ENCODE data around the gene RNF186.
"Not testable (repeated sequence)": the region's sequence is repeated elsewhere in the genome, so short reads cannot be mapped to it uniquely, and the experiment has no call there.

RNF186 gene

GRCh38 chr1:19794583-19794982, 20.5 kb downstream of the RNF186 start:
- Histone ChIP-seq H3K9ac (ENCODE audit: low read length in 2 of 2) (no peak overlapping the region), H3K36me3 (ENCODE audit: control insufficient read depth in 2 of 2, insufficient read depth in 2 of 2, low read length in 2 of 2) (peaks cover 3 to 17% of the 10 kb centered on the region in 2 donors), H3K27ac (ENCODE audit: low read length) (no peak overlapping the region), H3K4me1 (ENCODE audit: control insufficient read depth, insufficient read depth, low read length) (peaks cover 9% of the 10 kb centered on the region), H3K27me3 (ENCODE audit: control insufficient read depth in 1 of 2, insufficient read depth in 2 of 2, low read length in 2 of 2) (no peaks in the 10 kb centered on the region), H3K4me3 (ENCODE audit: low read length in 2 of 2) (no peak overlapping the region), H3K9me3 (ENCODE audit: control insufficient read depth in 2 of 2, low read length in 2 of 2) (no peaks in the 10 kb centered on the region)

GRCh38 chr1:19793360-19794046, 21.6 kb downstream of the RNF186 start:
- Histone ChIP-seq H3K4me1 (ENCODE audit: control insufficient read depth, insufficient read depth, low read length) (no peaks in the 10 kb centered on the region), H3K27me3 (ENCODE audit: control insufficient read depth in 1 of 2, insufficient read depth in 2 of 2, low read length in 2 of 2) (no peaks in the 10 kb centered on the region)

GRCh38 chr1:19792237-19793002, 22.7 kb downstream of the RNF186 start:
- Histone ChIP-seq H3K27ac (ENCODE audit: low read length) (no peak overlapping the region), H3K4me1 (ENCODE audit: control insufficient read depth, insufficient read depth, low read length) (no peaks in the 10 kb centered on the region), H3K27me3 (ENCODE audit: control insufficient read depth in 1 of 2, insufficient read depth in 2 of 2, low read length in 2 of 2) (no peaks in the 10 kb centered on the region), H3K9me3 (ENCODE audit: control insufficient read depth in 2 of 2, low read length in 2 of 2) (no peaks in the 10 kb centered on the region), H3K4me3 (ENCODE audit: low read length in 2 of 2) (no peak overlapping the region), H3K9ac (ENCODE audit: low read length in 2 of 2) (no peak overlapping the region), H3K36me3 (ENCODE audit: control insufficient read depth in 2 of 2, insufficient read depth in 2 of 2, low read length in 2 of 2) (peaks cover 3 to 17% of the 10 kb centered on the region in 2 donors)

More at GRCh38 chr1:19793360-19794046, 21.6 kb downstream of the RNF186 start:
- H3K4me3 ChIP-seq (ENCODE audit: low read length in 2 of 2), result no peak overlapping the region
- no peaks in the 10 kb centered on the region for H3K9me3 ChIP-seq (ENCODE audit: control insufficient read depth in 2 of 2, low read length in 2 of 2)
- H3K36me3 ChIP-seq (ENCODE audit: control insufficient read depth in 2 of 2, insufficient read depth in 2 of 2, low read length in 2 of 2), result peaks cover 3 to 17% of the 10 kb centered on the region in 2 donors
- no peak overlapping the region for H3K9ac ChIP-seq (ENCODE audit: low read length in 2 of 2)
- H3K27ac ChIP-seq (ENCODE audit: low read length), result no peak overlapping the region

- H3K27ac ChIP-seq (ENCODE audit: low read length); H3K27me3 ChIP-seq (ENCODE audit: control insufficient read depth in 1 of 2, insufficient read depth in 2 of 2, low read length in 2 of 2); H3K4me1 ChIP-seq (ENCODE audit: control insufficient read depth, insufficient read depth, low read length); H3K9ac ChIP-seq (ENCODE audit: low read length in 2 of 2); H3K4me3 ChIP-seq (ENCODE audit: low read length in 2 of 2); H3K9me3 ChIP-seq (ENCODE audit: control insufficient read depth in 2 of 2, low read length in 2 of 2): not testable (repeated sequence)
- peaks cover 17 to 18% of the 10 kb centered on the region in 2 donors for H3K36me3 ChIP-seq (ENCODE audit: control insufficient read depth in 2 of 2, insufficient read depth in 2 of 2, low read length in 2 of 2)
These were observed 24.8 kb downstream of the RNF186 start for GRCh38 chr1:19790061-19790975.

- no peak overlapping the region for H3K4me3 ChIP-seq (ENCODE audit: low read length in 2 of 2)
- H3K27me3 ChIP-seq (ENCODE audit: control insufficient read depth in 1 of 2, insufficient read depth in 2 of 2, low read length in 2 of 2), result no peaks in the 10 kb centered on the region
- no peaks in the 10 kb centered on the region for H3K9me3 ChIP-seq (ENCODE audit: control insufficient read depth in 2 of 2, low read length in 2 of 2)
- peaks cover 7 to 23% of the 10 kb centered on the region in 2 donors for H3K36me3 ChIP-seq (ENCODE audit: control insufficient read depth in 2 of 2, insufficient read depth in 2 of 2, low read length in 2 of 2)
- no peaks in the 10 kb centered on the region for H3K4me1 ChIP-seq (ENCODE audit: control insufficient read depth, insufficient read depth, low read length)
- H3K9ac ChIP-seq (ENCODE audit: low read length in 2 of 2), result no peak overlapping the region
- no peak overlapping the region for H3K27ac ChIP-seq (ENCODE audit: low read length)
These were observed 28.1 kb downstream of the RNF186 start for GRCh38 chr1:19786988-19787423.

- Histone ChIP-seq H3K4me1 (ENCODE audit: control insufficient read depth, insufficient read depth, low read length) (no peaks in the 10 kb centered on the region), H3K36me3 (ENCODE audit: control insufficient read depth in 2 of 2, insufficient read depth in 2 of 2, low read length in 2 of 2) (peaks cover 7 to 22% of the 10 kb centered on the region in 2 donors), H3K27me3 (ENCODE audit: control insufficient read depth in 1 of 2, insufficient read depth in 2 of 2, low read length in 2 of 2) (no peaks in the 10 kb centered on the region), H3K4me3 (ENCODE audit: low read length in 2 of 2) (no peak overlapping the region), H3K9ac (ENCODE audit: low read length in 2 of 2) (no peak overlapping the region), H3K9me3 (ENCODE audit: control insufficient read depth in 2 of 2, low read length in 2 of 2) (no peaks in the 10 kb centered on the region), H3K27ac (ENCODE audit: low read length) (no peak overlapping the region)
These were observed 29.4 kb downstream of the RNF186 start for GRCh38 chr1:19785660-19786059.

GRCh38 chr1:19780267-19780877, 34.7 kb downstream of the RNF186 start:
- no peaks in the 10 kb centered on the region for H3K9me3 ChIP-seq (ENCODE audit: control insufficient read depth in 2 of 2, low read length in 2 of 2)
- peaks cover 16 to 31% of the 10 kb centered on the region in 2 donors for H3K36me3 ChIP-seq (ENCODE audit: control insufficient read depth in 2 of 2, insufficient read depth in 2 of 2, low read length in 2 of 2)
- no peaks in the 10 kb centered on the region for H3K27me3 ChIP-seq (ENCODE audit: control insufficient read depth in 1 of 2, insufficient read depth in 2 of 2, low read length in 2 of 2)

GRCh38 chr1:19776933-19777332, 38.1 kb downstream of the RNF186 start:
- Histone ChIP-seq H3K9me3 (ENCODE audit: control insufficient read depth in 2 of 2, low read length in 2 of 2) (no peaks in the 10 kb centered on the region), H3K36me3 (ENCODE audit: control insufficient read depth in 2 of 2, insufficient read depth in 2 of 2, low read length in 2 of 2) (peaks cover 21 to 32% of the 10 kb centered on the region in 2 donors), H3K27me3 (ENCODE audit: control insufficient read depth in 1 of 2, insufficient read depth in 2 of 2, low read length in 2 of 2) (no peaks in the 10 kb centered on the region), H3K4me1 (ENCODE audit: control insufficient read depth, insufficient read depth, low read length) (no peaks in the 10 kb centered on the region), H3K27ac (ENCODE audit: low read length) (no peak overlapping the region), H3K4me3 (ENCODE audit: low read length in 2 of 2) (no peak overlapping the region), H3K9ac (ENCODE audit: low read length in 2 of 2) (no peak overlapping the region)

More at GRCh38 chr1:19780267-19780877, 34.7 kb downstream of the RNF186 start:
- no peak overlapping the region for H3K9ac ChIP-seq (ENCODE audit: low read length in 2 of 2)
- no peaks in the 10 kb centered on the region for H3K4me1 ChIP-seq (ENCODE audit: control insufficient read depth, insufficient read depth, low read length)
- H3K4me3 ChIP-seq (ENCODE audit: low read length in 2 of 2), result no peak overlapping the region
- H3K27ac ChIP-seq (ENCODE audit: low read length), result no peak overlapping the region

- no peaks in the 10 kb centered on the region for H3K27me3 ChIP-seq (ENCODE audit: control insufficient read depth in 1 of 2, insufficient read depth in 2 of 2, low read length in 2 of 2)
- no peak overlapping the region for H3K4me3 ChIP-seq (ENCODE audit: low read length in 2 of 2)
- H3K27ac ChIP-seq (ENCODE audit: low read length), result no peak overlapping the region
- H3K9ac ChIP-seq (ENCODE audit: low read length in 2 of 2), result no peak overlapping the region
- peaks cover 21 to 33% of the 10 kb centered on the region in 2 donors for H3K36me3 ChIP-seq (ENCODE audit: control insufficient read depth in 2 of 2, insufficient read depth in 2 of 2, low read length in 2 of 2)
- no peaks in the 10 kb centered on the region for H3K4me1 ChIP-seq (ENCODE audit: control insufficient read depth, insufficient read depth, low read length)
- H3K9me3 ChIP-seq (ENCODE audit: control insufficient read depth in 2 of 2, low read length in 2 of 2), result no peaks in the 10 kb centered on the region
These were observed 38.8 kb downstream of the RNF186 start for GRCh38 chr1:19776287-19776686.

- H3K9me3 ChIP-seq (ENCODE audit: control insufficient read depth in 2 of 2, low read length in 2 of 2), result no peaks in the 10 kb centered on the region
- H3K36me3 ChIP-seq (ENCODE audit: control insufficient read depth in 2 of 2, insufficient read depth in 2 of 2, low read length in 2 of 2), result peaks cover 21 to 35% of the 10 kb centered on the region in 2 donors
- H3K4me1 ChIP-seq (ENCODE audit: control insufficient read depth, insufficient read depth, low read length), result no peaks in the 10 kb centered on the region
- H3K27ac ChIP-seq (ENCODE audit: low read length), result no peak overlapping the region
- no peak overlapping the region for H3K9ac ChIP-seq (ENCODE audit: low read length in 2 of 2)
- H3K4me3 ChIP-seq (ENCODE audit: low read length in 2 of 2), result no peak overlapping the region
- no peaks in the 10 kb centered on the region for H3K27me3 ChIP-seq (ENCODE audit: control insufficient read depth in 1 of 2, insufficient read depth in 2 of 2, low read length in 2 of 2)
These were observed 39.3 kb downstream of the RNF186 start for GRCh38 chr1:19775831-19776230.
